Natural killer cell (primary cell): ENCODE data around the gene ADGRV1. TPM values are rescaled to one million over a fixed set of nuclear protein-coding genes. Genes with fewer than 3 reads are reported as not detected.

Experiments used
- ATAC-seq, 3 donors: fragments of 150-1000 bp in 2 of 3; fragments of 200-7000 bp in 1 of 3; cut with Tn5 transposase; 1 replicate in 1 of 3; 2 replicates in 2 of 3; pipeline ENCODE4 v1.10.0; 2021; ENCODE audit warnings: mild to moderate bottlenecking in 2 of 3, moderate library complexity in 2 of 3
- DNase-seq, 2 donors: peaks; one replicate each; pipeline versions ENCODE4 v3.0.0 to v3.0.0-alpha.2; 2013 to 2021; ENCODE audit warnings: mixed read lengths in 1 of 2
- H3K27ac ChIP-seq: one replicate; pipeline ENCODE4 v1.5.1; 2013; ENCODE audit warnings: mild to moderate bottlenecking, low read length
- H3K27me3 ChIP-seq: one replicate; pipeline ENCODE4 v1.6.1; 2013; ENCODE audit warnings: low read length; ENCODE audit not compliant: control insufficient read depth, insufficient read depth
- H3K36me3 ChIP-seq: one replicate; pipeline ENCODE4 v1.6.1; 2013; ENCODE audit warnings: low read length; ENCODE audit not compliant: control insufficient read depth, insufficient read depth
- H3K4me1 ChIP-seq: one replicate; pipeline ENCODE4 v1.6.1; 2013; ENCODE audit warnings: low read length; ENCODE audit not compliant: control insufficient read depth, insufficient read depth
- H3K4me3 ChIP-seq: one replicate; pipeline ENCODE4 v1.5.1; 2013; ENCODE audit warnings: low read length
- H3K9me3 ChIP-seq: one replicate; pipeline ENCODE4 v1.6.1; 2013; ENCODE audit warnings: low read length; ENCODE audit not compliant: control insufficient read depth, insufficient read depth
- H3K27ac Mint-ChIP-seq, 2 donors: one replicate each; pipeline ENCODE4 v1.8.0; 2022; ENCODE audit warnings: mild to moderate bottlenecking in 2 of 2, mixed read lengths in 2 of 2, moderate library complexity in 1 of 2
- H3K27me3 Mint-ChIP-seq, 2 donors: one replicate each; pipeline ENCODE4 v1.8.0; 2022; ENCODE audit warnings: low read depth in 2 of 2, mixed read lengths in 2 of 2
- H3K36me3 Mint-ChIP-seq: one replicate; pipeline ENCODE4 v1.8.0; 2022; ENCODE audit warnings: mixed read lengths
- H3K4me1 Mint-ChIP-seq, 2 donors: one replicate each; pipeline ENCODE4 v1.8.0; 2022; ENCODE audit warnings: mixed read lengths in 2 of 2
- H3K4me3 Mint-ChIP-seq: one replicate; pipeline ENCODE4 v1.8.0; 2022; ENCODE audit warnings: mild to moderate bottlenecking, moderate library complexity, mixed read lengths
- H3K9me3 Mint-ChIP-seq, 2 donors: one replicate each; pipeline ENCODE4 v1.8.0; 2022; ENCODE audit warnings: mixed read lengths in 2 of 2
- WGBS: methylation state at CpG from one replicate; pipeline ENCODE4 v1.1.7; 2013; ENCODE audit warnings: missing lambda C conversion rate; ENCODE audit not compliant: insufficient coverage; 5-methylcytosine and 5-hydroxymethylcytosine counted together
- intact Hi-C: fragments of 100-400 bp; cut with micrococcal nuclease; formaldehyde crosslinking; loops from one replicate; pipeline ENCODE4 v1.14.2; 2022
- total RNA-seq, 4 donors: library from RNA; stranded (reverse); fragments of 120-200 nt in 1 of 4; gene quantifications; one replicate each; pipeline versions ENCODE4 v1.2.3 to v1.2.4, GENCODE V29; 2013 to 2022
- TF ChIP-seq, protein P1 (sequence below): fragments of 200-600 bp; IDR thresholded peaks from one replicate; pipeline ENCODE4 v1.8.0; 2022; ENCODE audit warnings: antibody characterized with exemption

ADGRV1 gene
- total RNA-seq, 3 donors from 2014 or later (not counting 1 experiment from before 2014, with no cell fraction given), result 0.50 to 0.71 TPM; not detected in 1

DNA sequence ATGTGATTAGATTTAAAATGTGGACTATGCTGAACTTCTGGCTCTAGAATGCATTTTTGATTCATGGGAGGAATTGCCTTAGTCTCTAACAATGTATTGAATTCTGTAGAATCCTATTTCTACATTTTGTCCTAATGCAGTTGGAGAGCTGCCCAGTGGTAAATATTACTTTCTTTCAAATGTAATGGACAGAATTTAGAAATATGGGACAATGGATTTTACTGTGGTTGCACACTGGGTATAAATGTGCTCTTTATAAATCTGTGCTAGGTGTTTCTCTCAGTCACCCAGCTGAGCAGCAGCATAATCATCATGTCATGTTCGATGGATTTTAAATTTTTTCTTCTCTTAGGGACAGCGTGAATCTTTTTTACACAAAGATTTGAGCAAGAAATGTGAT lies 141.7 kb downstream of the ADGRV1 start:
- H3K4me3 Mint-ChIP-seq, result no peak overlapping the region
- ATAC-seq (no peak), DNase-seq (no peak)
- intact Hi-C loops, result no loop called here
- Histone ChIP-seq H3K27me3 (no peaks in the 10 kb centered on the region), H3K9me3 (no peaks in the 10 kb centered on the region), H3K36me3 (no peaks in the 10 kb centered on the region), H3K4me3 (no peak overlapping the region), H3K27ac (no peak overlapping the region), H3K4me1 (no peaks in the 10 kb centered on the region)
- H3K9me3 Mint-ChIP-seq, result no peaks in the 10 kb centered on the region
- H3K4me1 Mint-ChIP-seq, result no peaks in the 10 kb centered on the region
- WGBS, result 100% methylated on average over 1 of the region's 2 CpGs
- no peaks in the 10 kb centered on the region for H3K36me3 Mint-ChIP-seq
- TF ChIP-seq, protein P1, sequence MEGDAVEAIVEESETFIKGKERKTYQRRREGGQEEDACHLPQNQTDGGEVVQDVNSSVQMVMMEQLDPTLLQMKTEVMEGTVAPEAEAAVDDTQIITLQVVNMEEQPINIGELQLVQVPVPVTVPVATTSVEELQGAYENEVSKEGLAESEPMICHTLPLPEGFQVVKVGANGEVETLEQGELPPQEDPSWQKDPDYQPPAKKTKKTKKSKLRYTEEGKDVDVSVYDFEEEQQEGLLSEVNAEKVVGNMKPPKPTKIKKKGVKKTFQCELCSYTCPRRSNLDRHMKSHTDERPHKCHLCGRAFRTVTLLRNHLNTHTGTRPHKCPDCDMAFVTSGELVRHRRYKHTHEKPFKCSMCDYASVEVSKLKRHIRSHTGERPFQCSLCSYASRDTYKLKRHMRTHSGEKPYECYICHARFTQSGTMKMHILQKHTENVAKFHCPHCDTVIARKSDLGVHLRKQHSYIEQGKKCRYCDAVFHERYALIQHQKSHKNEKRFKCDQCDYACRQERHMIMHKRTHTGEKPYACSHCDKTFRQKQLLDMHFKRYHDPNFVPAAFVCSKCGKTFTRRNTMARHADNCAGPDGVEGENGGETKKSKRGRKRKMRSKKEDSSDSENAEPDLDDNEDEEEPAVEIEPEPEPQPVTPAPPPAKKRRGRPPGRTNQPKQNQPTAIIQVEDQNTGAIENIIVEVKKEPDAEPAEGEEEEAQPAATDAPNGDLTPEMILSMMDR, result no peak
- H3K27me3 Mint-ChIP-seq, result peaks cover 0 to 3% of the 10 kb centered on the region in 2 donors
- H3K27ac Mint-ChIP-seq, result no peak overlapping the region

DNA sequence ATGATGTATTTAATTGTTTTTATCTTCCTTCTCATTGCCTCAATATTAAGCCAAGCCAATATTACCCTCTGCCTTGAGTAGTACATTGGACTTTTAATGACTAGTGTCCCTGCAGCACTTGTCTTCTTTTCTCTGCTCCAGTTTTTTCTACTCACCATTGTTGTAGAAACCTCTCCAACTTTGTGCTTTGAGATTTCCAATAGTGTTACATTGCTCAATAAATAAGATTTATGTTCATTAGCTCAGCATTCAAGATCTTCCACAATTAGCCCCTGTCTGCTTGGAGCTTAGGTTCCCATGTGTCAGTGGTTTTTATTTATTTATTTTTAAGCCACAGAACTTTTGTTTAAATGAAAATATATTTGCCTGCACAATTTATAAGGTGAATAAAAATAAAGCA lies 145.3 kb downstream of the ADGRV1 start:
- Mint-ChIP-seq H3K27ac (no peak overlapping the region), H3K9me3 (no peaks in the 10 kb centered on the region), H3K4me3 (no peak overlapping the region), H3K36me3 (no peaks in the 10 kb centered on the region), H3K4me1 (no peaks in the 10 kb centered on the region), H3K27me3 (no peaks in the 10 kb centered on the region)
- no peak overlapping the region for H3K27ac ChIP-seq
- peaks cover 5% of the 10 kb centered on the region for H3K27me3 ChIP-seq
- no peaks in the 10 kb centered on the region for H3K4me1 ChIP-seq
- TF ChIP-seq, protein P1, result no peak
- ATAC-seq (no peak), DNase-seq (no peak)
- no peaks in the 10 kb centered on the region for H3K9me3 ChIP-seq
- no peak overlapping the region for H3K4me3 ChIP-seq
- no peaks in the 10 kb centered on the region for H3K36me3 ChIP-seq
- intact Hi-C loops, result no loop called here

DNA sequence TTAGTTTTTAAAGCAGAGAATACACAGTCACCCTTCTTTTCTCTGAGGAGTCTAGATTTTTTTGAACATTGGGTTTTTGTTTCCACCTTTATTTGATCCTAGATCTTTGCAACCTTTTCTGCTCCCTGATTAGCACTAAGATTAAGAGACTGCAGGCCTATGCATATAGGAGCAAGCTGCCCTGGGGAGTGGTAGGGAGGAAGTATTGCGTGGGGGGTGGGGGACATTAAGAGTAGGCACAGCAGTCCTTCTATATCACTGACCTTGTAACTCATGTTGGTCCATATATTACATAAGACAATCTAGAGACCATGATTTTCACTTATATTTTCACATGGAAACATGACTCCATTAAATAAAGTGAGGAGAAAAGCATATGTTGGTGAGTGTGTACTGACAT lies 149.1 kb downstream of the ADGRV1 start:
- DNase-seq, result no peak
- Mint-ChIP-seq H3K4me1 (no peaks in the 10 kb centered on the region), H3K27me3 (no peaks in the 10 kb centered on the region), H3K36me3 (no peaks in the 10 kb centered on the region), H3K27ac (no peak overlapping the region), H3K4me3 (no peak overlapping the region), H3K9me3 (no peaks in the 10 kb centered on the region)
- intact Hi-C loops, result no loop called here
- H3K4me3 ChIP-seq, result no peak overlapping the region
- H3K36me3 ChIP-seq, result no peaks in the 10 kb centered on the region
- no CpG with 5 or more reads among the region's 1 CpG for WGBS
- no peak for ATAC-seq
- peaks cover 5% of the 10 kb centered on the region for H3K27me3 ChIP-seq
- H3K9me3 ChIP-seq, result no peaks in the 10 kb centered on the region
- no peaks in the 10 kb centered on the region for H3K4me1 ChIP-seq
- TF ChIP-seq, protein P1, result no peak
- no peak overlapping the region for H3K27ac ChIP-seq

DNA sequence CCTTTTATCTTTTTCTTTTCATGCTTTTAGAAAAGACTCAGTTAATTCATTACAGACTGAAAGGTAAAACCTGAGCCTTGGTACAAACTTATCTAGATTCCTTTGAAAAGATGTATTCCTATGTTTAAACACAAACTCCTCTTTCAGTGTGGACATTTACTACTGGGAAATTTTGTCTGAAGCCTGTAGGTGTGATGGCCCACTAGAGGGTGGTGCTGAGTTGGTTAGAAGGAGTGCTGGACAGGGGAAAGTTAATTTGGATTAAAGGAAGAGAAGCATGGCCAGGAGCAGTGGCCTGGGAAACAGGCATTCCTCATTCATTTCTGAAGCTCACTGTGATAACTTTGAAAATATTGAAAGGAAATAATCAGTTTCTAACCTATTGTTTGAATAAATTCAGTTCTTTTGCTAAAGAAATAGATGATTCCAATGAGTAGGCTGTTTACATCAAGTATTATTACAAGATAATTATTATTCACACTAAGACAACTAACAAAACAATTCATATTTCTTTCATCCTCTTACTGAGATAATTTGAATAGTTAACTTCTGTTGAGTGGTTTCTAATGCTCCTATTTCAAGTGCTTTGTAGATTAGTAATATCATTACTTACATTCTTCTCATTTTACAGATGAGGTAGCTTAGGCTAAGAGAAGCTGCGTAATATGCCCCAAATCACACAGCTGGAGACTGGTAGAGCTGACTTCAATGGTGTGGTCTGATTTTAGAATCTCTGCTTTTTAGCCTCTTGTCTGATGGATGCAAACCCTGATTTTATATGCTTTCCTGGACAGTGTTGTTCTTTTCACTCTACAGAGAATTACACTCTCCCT lies 150.9 kb downstream of the ADGRV1 start:
- Mint-ChIP-seq H3K36me3 (no peaks in the 10 kb centered on the region), H3K4me1 (no peaks in the 10 kb centered on the region), H3K4me3 (no peak overlapping the region), H3K27me3 (no peaks in the 10 kb centered on the region), H3K9me3 (no peaks in the 10 kb centered on the region), H3K27ac (no peak overlapping the region)
- TF ChIP-seq, protein P1, result no peak
- WGBS, result 75% methylated on average over 1 of the region's 1 CpG
- DNase-seq (peak in 1 of 2 donors; percentile 9), ATAC-seq (no peak)
- H3K36me3 ChIP-seq, result no peaks in the 10 kb centered on the region
- no peak overlapping the region for H3K4me3 ChIP-seq
- intact Hi-C loops, result no loop called here
- no peak overlapping the region for H3K27ac ChIP-seq
- H3K4me1 ChIP-seq, result no peaks in the 10 kb centered on the region
- H3K9me3 ChIP-seq, result no peaks in the 10 kb centered on the region
- H3K27me3 ChIP-seq, result peaks cover 5% of the 10 kb centered on the region
